T-helper 9 cell (primary cell): ENCODE data around the gene RAB43.

ENCODE experiments used
- DNase-seq: peaks from one replicate; pipeline ENCODE4 v3.0.0-alpha.2; 2020

RAB43 gene

GRCh38 chr3:129060276-129061022 lies 61.2 kb downstream of the RAB43 start, which contains the start of gene GP9:
Gene GP9, plus strand, starts transcription at chr3:129060779. Its CDS starts 961 bp downstream, at chr3:129061740.
- DNase-seq, result no peak

GRCh38 chr3:129059311-129059958 lies 62.2 kb downstream of the RAB43 start:
- DNase-seq, result no peak

GRCh38 chr3:129058441-129059200 lies 63.0 kb downstream of the RAB43 start:
- no peak for DNase-seq

GRCh38 chr3:129057249-129057648 lies 64.4 kb downstream of the RAB43 start:
- DNase-seq, result no peak

- no peak for DNase-seq
Observed at GRCh38 chr3:129056451-129057173, 65.0 kb downstream of the RAB43 start.

- DNase-seq, result no peak
Observed at GRCh38 chr3:129054605-129055104, 66.9 kb downstream of the RAB43 start.

GRCh38 chr3:129052675-129053074 lies 68.9 kb downstream of the RAB43 start:
- no peak for DNase-seq

GRCh38 chr3:129051871-129052340 lies 69.7 kb downstream of the RAB43 start:
- no peak for DNase-seq

GRCh38 chr3:129050556-129051295 lies 70.9 kb downstream of the RAB43 start:
- no peak for DNase-seq

- no peak for DNase-seq
Observed at GRCh38 chr3:129047553-129047839, 74.1 kb downstream of the RAB43 start.

GRCh38 chr3:129046732-129047552 lies 74.7 kb downstream of the RAB43 start:
- DNase-seq, result no peak

GRCh38 chr3:129046037-129046731 lies 75.4 kb downstream of the RAB43 start:
- DNase-seq, result no peak

GRCh38 chr3:129045675-129046036 lies 75.9 kb downstream of the RAB43 start:
- no peak for DNase-seq

- no peak for DNase-seq
Observed at GRCh38 chr3:129040579-129041300, 80.9 kb downstream of the RAB43 start.

- DNase-seq, result no peak
Observed at GRCh38 chr3:129040039-129040336, 81.6 kb downstream of the RAB43 start.

- no peak for DNase-seq
Observed at GRCh38 chr3:129039271-129040038, 82.1 kb downstream of the RAB43 start.

- no peak for DNase-seq
Observed at GRCh38 chr3:129038121-129038855, 83.3 kb downstream of the RAB43 start.
